Panc1 (cell line): ENCODE data around the gene ATE1.

ENCODE experiments used
- POLR2AphosphoS5 ChIP-seq: IDR thresholded peaks from 2 replicates; pipeline ENCODE4 v1.6.1; 2012; ENCODE audit warnings: mild to moderate bottlenecking, low read depth, low read length, moderate library complexity
- TCF7L2 ChIP-seq: IDR thresholded peaks from 2 replicates; pipeline ENCODE4 v1.6.1; 2011; ENCODE audit warnings: mild to moderate bottlenecking, low read depth, low read length, inconsistent platforms
- TF ChIP-seq, protein P1 (sequence below): fragments of 450-650 bp; IDR thresholded peaks from 2 replicates; pipeline ENCODE4 v1.5.1; 2017; ENCODE audit warnings: mild to moderate bottlenecking
- TF ChIP-seq, protein P2 (sequence below), 2 experiments: IDR thresholded peaks; 2 replicates each; pipeline ENCODE4 v1.6.1; 2011 to 2012; ENCODE audit warnings: low read depth in 2 of 2, control low read depth in 1 of 2, low read length in 1 of 2, mild to moderate bottlenecking in 1 of 2, moderate library complexity in 1 of 2; ENCODE audit not compliant: insufficient read depth in 1 of 2

DNA sequence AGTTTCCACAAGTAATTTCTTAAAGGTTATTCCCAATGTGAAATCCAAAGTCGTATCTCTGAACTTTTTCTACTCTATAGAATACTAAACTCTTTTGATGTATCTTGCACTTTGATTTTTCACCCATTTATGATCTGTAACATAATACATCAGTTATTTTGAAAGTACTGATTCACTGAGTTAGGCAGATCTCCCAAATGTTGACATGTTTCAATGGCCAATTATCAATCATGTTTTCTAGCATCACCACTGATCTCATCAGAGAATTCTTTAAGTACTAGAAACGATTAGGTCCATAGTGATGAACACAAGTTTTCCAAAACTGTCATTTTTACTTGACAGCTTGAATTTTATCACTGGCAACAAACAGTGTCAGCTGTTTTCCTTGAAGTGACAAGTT, 119.0 kb downstream of the ATE1 start:
- TF ChIP-seq, protein P1, sequence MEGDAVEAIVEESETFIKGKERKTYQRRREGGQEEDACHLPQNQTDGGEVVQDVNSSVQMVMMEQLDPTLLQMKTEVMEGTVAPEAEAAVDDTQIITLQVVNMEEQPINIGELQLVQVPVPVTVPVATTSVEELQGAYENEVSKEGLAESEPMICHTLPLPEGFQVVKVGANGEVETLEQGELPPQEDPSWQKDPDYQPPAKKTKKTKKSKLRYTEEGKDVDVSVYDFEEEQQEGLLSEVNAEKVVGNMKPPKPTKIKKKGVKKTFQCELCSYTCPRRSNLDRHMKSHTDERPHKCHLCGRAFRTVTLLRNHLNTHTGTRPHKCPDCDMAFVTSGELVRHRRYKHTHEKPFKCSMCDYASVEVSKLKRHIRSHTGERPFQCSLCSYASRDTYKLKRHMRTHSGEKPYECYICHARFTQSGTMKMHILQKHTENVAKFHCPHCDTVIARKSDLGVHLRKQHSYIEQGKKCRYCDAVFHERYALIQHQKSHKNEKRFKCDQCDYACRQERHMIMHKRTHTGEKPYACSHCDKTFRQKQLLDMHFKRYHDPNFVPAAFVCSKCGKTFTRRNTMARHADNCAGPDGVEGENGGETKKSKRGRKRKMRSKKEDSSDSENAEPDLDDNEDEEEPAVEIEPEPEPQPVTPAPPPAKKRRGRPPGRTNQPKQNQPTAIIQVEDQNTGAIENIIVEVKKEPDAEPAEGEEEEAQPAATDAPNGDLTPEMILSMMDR = no peak
- no peak for TF ChIP-seq POLR2AphosphoS5
- TF ChIP-seq, protein P2, sequence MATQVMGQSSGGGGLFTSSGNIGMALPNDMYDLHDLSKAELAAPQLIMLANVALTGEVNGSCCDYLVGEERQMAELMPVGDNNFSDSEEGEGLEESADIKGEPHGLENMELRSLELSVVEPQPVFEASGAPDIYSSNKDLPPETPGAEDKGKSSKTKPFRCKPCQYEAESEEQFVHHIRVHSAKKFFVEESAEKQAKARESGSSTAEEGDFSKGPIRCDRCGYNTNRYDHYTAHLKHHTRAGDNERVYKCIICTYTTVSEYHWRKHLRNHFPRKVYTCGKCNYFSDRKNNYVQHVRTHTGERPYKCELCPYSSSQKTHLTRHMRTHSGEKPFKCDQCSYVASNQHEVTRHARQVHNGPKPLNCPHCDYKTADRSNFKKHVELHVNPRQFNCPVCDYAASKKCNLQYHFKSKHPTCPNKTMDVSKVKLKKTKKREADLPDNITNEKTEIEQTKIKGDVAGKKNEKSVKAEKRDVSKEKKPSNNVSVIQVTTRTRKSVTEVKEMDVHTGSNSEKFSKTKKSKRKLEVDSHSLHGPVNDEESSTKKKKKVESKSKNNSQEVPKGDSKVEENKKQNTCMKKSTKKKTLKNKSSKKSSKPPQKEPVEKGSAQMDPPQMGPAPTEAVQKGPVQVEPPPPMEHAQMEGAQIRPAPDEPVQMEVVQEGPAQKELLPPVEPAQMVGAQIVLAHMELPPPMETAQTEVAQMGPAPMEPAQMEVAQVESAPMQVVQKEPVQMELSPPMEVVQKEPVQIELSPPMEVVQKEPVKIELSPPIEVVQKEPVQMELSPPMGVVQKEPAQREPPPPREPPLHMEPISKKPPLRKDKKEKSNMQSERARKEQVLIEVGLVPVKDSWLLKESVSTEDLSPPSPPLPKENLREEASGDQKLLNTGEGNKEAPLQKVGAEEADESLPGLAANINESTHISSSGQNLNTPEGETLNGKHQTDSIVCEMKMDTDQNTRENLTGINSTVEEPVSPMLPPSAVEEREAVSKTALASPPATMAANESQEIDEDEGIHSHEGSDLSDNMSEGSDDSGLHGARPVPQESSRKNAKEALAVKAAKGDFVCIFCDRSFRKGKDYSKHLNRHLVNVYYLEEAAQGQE (IDR thresholded peaks at IDR 0.05; ENCODE audit: insufficient read depth in 1 of 2, low read depth in 2 of 2, low read length in 1 of 2) = no peak
- TF ChIP-seq TCF7L2 = no peak
